KOPT-K1 (cell line): ENCODE measurements around the gene TTC23L.
"Not testable (repeated sequence)": the region's sequence is repeated elsewhere in the genome, so short reads cannot be mapped to it uniquely, and the experiment has no call there.

Experiments
- H3K27ac ChIP-seq: fragments of 200-600 bp; sonication (generic); 2 replicates; pipeline ENCODE4 v1.5.1; 2016; ENCODE audit warnings: antibody characterized with exemption, mild to moderate bottlenecking, low read depth, low read length; ENCODE audit not compliant: poor library complexity, severe bottlenecking
- H3K36me3 ChIP-seq: fragments of 200-600 bp; sonication (generic); 2 replicates; pipeline ENCODE4 v1.5.1; 2017; ENCODE audit warnings: antibody characterized with exemption, mild to moderate bottlenecking, low read length, moderate library complexity; ENCODE audit not compliant: insufficient read depth
- H3K9me3 ChIP-seq: fragments of 200-600 bp; sonication (generic); 2 replicates; pipeline ENCODE4 v1.5.1; 2017; ENCODE audit warnings: antibody characterized with exemption, low read length, mild to moderate bottlenecking; ENCODE audit not compliant: insufficient read depth, poor library complexity, severe bottlenecking

TTC23L gene

DNA sequence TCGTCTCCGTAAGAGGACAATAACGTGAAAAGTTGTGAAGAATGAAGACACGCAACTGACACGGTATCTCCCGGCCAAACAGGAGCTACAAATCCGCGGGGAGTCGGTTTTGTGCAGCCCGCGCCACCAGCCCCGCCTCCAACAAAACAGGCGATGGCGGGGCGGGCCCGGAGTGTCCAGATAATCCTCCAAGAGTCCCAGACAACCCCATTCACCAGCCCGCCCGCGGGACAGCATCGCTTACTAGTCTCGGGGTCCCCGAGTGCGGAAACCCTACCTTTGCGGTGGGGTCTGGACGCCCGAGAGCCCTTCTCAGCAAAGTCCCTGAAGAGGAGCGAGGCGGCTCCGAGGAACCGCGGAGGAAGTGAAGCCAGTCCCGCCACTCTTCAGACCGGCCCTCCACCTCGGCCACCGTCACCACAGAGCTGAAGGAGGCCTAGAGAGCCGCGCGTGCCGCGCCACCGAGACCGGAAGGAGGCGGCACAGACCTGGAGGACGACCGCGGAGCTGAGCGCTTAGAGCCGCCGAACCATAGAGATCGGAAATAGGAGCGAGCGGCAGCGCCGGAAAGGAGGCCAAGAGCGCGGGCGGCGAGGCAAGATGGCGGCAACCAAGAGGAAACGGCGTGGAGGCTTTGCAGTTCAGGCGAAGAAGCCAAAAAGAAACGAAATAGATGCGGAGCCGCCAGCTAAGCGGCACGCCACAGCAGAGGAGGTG is 76.3 kb downstream of the TTC23L start, which contains the start of the genes BRIX1 and RAD1:
Gene BRIX1, plus strand, starts transcription at position 573 of the 717 bp plus-strand sequence. Its CDS starts 28 bp downstream, at position 601.
Gene RAD1, minus strand, starts transcription at position 366 of the 717 bp plus-strand sequence. CDS start 612 bp downstream, outside the sequence.
- H3K36me3 ChIP-seq, result peaks cover 55% of the 10 kb centered on the region
- H3K9me3 ChIP-seq, result no peaks in the 10 kb centered on the region
- H3K27ac ChIP-seq, result peak within 1 kb of the TSS; percentile 88

GRCh38 chr5:34915856-34916192 is 76.9 kb downstream of the TTC23L start:
- Histone ChIP-seq H3K9me3 (no peaks in the 10 kb centered on the region), H3K36me3 (peaks cover 55% of the 10 kb centered on the region), H3K27ac (peak overlapping the region; percentile 88)

- Histone ChIP-seq H3K36me3 (peaks cover 55% of the 10 kb centered on the region), H3K27ac (peak overlapping the region; percentile 88), H3K9me3 (no peaks in the 10 kb centered on the region)
Observed at GRCh38 chr5:34916518-34916917, 77.6 kb downstream of the TTC23L start.

DNA sequence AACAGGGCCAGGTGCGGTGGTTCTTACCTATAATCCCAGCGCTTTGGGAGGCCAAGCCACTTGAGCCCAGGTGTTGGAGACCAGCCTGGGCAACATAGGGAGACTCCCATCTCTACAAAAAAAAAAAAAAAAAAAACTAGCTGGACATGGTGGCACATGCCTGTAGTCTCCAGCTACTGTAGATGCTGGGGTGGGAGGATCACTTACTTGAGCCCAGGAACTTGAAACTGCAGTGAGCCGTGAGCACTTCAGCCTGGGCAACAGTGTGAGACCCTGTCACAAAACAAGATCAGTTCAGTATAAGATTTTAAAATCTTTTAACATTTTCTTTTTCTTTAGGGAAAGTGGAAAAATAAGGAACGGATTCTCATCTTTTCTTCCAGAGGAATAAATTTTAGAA is 79.1 kb downstream of the TTC23L start:
- H3K36me3 ChIP-seq, result peaks cover 57% of the 10 kb centered on the region
- H3K9me3 ChIP-seq, result no peaks in the 10 kb centered on the region
- H3K27ac ChIP-seq, result no peak overlapping the region

- H3K27ac ChIP-seq, result no peak overlapping the region
- peaks cover 65% of the 10 kb centered on the region for H3K36me3 ChIP-seq
Observed at GRCh38 chr5:34919077-34919476, 80.1 kb downstream of the TTC23L start.

GRCh38 chr5:34923256-34923655 is 84.3 kb downstream of the TTC23L start:
- peaks cover 100% of the 10 kb centered on the region for H3K36me3 ChIP-seq
- H3K9me3 ChIP-seq, result not testable (repeated sequence)

More at GRCh38 chr5:34919077-34919476, 80.1 kb downstream of the TTC23L start:
- no peaks in the 10 kb centered on the region for H3K9me3 ChIP-seq

GRCh38 chr5:34923694-34924461 is 84.9 kb downstream of the TTC23L start:
- no peak overlapping the region for H3K27ac ChIP-seq
- H3K36me3 ChIP-seq, result peaks cover 95% of the 10 kb centered on the region
- H3K9me3 ChIP-seq, result no peaks in the 10 kb centered on the region

More at GRCh38 chr5:34923256-34923655, 84.3 kb downstream of the TTC23L start:
- not testable (repeated sequence) for H3K27ac ChIP-seq

DNA sequence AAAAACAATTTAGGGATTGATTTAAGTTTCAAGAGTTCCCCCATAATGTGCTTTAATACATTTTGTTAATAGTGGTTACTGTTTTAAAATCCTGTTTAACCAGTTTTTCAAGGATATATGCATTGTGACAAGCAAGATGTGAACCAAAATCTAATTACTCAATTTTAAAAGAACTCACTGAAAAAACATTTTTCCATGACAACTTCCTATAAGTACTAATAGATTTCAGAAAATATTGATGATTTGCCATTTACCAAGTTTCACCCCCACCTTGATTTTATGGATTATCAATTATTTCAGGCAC is 85.5 kb downstream of the TTC23L start:
- Histone ChIP-seq H3K27ac (no peak overlapping the region), H3K9me3 (no peaks in the 10 kb centered on the region), H3K36me3 (peaks cover 90% of the 10 kb centered on the region)

DNA sequence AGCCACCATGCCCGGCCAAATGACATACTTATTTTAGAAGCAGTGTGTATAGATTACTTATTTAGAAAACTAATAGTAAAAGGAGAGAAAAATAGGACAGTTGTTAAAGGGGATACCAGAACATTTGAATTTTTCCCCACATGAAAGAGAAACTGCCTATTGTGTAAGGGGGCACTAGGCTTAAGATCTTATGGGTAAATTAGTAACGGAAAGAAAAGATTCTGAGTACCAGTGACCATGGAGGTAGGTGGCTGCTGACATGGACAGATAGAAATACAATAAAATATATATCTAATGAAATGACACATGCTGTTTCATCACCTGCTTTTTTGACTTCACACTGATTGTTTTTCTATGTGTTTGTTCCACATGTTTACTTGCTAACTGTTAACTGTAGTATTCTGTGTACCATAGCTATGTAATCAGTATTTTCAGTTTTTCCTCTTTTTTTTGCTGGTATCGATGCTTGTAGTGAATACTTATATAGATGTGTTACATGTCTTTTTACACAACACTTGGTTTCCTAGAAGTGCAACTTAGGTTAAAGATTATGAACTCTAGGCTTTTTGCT is 87.4 kb downstream of the TTC23L start:
- H3K36me3 ChIP-seq, result peaks cover 70% of the 10 kb centered on the region
- H3K9me3 ChIP-seq, result no peaks in the 10 kb centered on the region
- H3K27ac ChIP-seq, result no peak overlapping the region

DNA sequence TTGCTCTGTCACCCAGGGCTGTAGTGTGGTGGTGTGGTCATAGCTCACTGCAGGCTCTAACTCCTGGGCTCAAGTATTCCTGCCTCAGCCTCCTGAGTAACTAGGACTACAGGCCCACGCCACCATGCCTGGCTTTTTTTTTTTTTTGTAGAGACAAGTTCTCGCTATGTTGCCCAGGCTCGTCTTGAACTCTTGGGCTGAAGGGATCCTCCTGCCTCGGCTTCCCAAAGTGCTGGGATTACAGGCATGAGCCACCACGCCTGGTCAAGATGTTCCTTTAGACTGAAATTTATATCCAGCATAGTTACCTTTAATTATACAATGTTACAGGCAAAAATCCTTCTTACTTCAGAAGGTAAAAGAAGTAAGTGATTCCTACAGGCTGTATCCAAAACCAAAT is 88.8 kb downstream of the TTC23L start:
- H3K9me3 ChIP-seq, result no peaks in the 10 kb centered on the region
- no peak overlapping the region for H3K27ac ChIP-seq
- peaks cover 56% of the 10 kb centered on the region for H3K36me3 ChIP-seq

DNA sequence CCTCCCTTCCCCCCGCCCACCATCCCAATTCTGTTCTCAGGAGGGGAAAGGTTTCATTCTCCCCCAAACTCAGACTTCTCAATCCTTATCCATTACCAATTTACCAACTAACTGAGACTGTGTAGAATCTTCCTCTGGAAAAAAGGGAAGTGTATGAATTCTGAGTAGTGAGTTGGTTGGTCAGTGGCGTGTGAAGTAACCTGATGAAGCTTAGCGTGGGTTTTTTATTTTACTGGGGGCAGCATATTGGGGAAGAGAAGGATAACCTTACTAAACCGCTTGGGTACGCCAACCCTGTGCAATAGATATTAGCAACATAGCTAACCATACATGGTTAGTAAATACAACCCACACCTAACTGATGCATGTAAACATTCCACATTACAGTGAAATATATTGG is 89.3 kb downstream of the TTC23L start:
- Histone ChIP-seq H3K9me3 (no peaks in the 10 kb centered on the region), H3K27ac (no peak overlapping the region), H3K36me3 (peaks cover 53% of the 10 kb centered on the region)

DNA sequence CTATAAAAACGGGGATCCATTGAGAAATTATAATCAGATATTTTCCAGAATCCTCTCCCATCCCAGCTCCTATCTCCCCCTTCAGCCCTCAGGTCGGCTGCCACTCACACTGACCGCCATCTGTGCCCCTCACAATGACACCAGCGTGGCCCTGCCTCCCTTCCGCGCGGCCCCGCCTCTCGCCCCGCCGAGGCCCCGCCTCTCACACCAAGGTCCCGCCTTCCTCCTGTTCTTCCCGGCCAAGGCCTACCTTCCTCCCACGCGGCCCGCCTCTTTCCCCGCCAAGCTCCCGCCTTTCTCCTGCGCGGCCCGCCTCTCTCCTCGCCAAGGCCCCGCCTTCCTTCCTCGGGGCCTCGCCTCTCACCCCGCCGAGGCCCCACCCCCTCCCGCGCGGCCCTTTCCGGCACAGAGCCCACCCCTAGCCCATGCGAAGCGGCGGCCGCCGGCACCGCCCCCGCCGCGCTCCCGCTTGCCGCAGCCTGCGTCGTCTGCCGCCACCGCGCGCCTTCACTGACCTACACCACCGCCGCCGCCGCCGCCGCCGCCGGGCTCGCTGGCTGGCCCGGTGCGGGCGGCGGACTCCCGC is 90.3 kb downstream of the TTC23L start, which contains the start of gene DNAJC21:
Gene DNAJC21, plus strand, starts transcription at position 426 of the 586 bp plus-strand sequence. CDS start 261 bp downstream, outside the sequence.
- Histone ChIP-seq H3K9me3 (no peaks in the 10 kb centered on the region), H3K36me3 (peaks cover 53% of the 10 kb centered on the region), H3K27ac (peak within 1 kb of the TSS; percentile 58)

DNA sequence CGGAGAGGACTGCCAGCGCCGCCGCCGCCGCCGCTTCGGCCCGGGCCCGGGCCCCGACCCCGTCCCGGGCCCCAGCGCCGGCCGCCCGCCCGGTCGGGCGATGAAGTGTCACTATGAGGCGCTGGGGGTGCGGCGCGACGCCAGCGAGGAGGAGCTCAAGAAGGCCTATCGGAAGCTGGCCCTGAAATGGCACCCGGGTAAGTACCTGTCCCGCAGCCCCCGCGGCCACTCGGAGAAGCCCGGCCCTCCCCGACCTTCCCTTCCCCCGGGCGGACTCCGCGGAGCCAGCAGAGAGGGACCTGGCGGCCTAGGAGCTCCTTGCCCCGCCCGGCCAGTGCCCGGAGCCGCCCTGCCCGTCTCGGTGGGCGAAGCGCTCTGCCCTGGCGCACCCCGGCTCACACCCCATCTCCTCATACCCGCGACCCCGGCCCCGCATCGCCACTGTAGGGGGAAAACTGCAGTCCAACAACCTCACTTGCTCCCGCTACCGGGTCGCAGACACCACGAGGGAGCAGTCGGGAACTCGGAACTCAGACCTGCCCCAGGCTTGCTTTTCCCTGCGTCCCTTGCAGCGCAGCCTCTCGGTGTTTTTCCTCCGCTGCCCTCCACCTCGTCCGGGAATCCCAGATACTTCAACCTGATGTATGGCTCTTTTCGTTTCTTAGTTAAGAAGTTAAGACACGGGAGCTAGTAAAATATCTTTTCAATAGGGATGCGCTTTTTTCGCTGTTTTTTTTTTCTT is 90.9 kb downstream of the TTC23L start:
- H3K9me3 ChIP-seq, result no peaks in the 10 kb centered on the region
- H3K36me3 ChIP-seq, result peaks cover 51% of the 10 kb centered on the region
- peak overlapping the region; percentile 58 for H3K27ac ChIP-seq

DNA sequence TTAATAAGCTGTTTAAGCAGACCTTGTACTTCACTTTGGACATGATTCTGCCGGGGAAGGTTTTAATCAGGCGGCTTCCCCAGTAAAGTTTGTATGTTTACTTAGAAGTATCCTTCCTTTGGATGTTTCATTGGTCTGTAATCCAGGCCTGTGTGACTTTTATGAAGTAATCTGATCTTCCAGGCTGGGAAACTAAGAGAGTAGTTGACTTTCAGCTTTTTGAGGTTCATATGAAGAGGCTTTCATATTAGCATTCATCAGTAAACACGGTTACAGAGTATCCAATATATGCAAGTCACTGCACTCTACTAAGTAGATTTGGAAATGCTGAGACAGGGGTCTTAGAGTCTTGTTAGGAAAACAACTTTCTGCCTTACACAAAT is 91.5 kb downstream of the TTC23L start:
- Histone ChIP-seq H3K27ac (peak overlapping the region; percentile 58), H3K9me3 (no peaks in the 10 kb centered on the region), H3K36me3 (peaks cover 51% of the 10 kb centered on the region)
